KOPT-K1 (cell line): ENCODE data around the gene EGFL7.
A peak's percentile ranks its signal among the peaks of the same experiment; 100 is the strongest.

Source experiments
- H3K27ac ChIP-seq: fragments of 200-600 bp; sonication (generic); 2 replicates; pipeline ENCODE4 v1.5.1; 2016; ENCODE audit warnings: antibody characterized with exemption, mild to moderate bottlenecking, low read depth, low read length; ENCODE audit not compliant: poor library complexity, severe bottlenecking
- H3K36me3 ChIP-seq: fragments of 200-600 bp; sonication (generic); 2 replicates; pipeline ENCODE4 v1.5.1; 2017; ENCODE audit warnings: antibody characterized with exemption, mild to moderate bottlenecking, low read length, moderate library complexity; ENCODE audit not compliant: insufficient read depth
- H3K9me3 ChIP-seq: fragments of 200-600 bp; sonication (generic); 2 replicates; pipeline ENCODE4 v1.5.1; 2017; ENCODE audit warnings: antibody characterized with exemption, low read length, mild to moderate bottlenecking; ENCODE audit not compliant: insufficient read depth, poor library complexity, severe bottlenecking

The EGFL7 gene

DNA sequence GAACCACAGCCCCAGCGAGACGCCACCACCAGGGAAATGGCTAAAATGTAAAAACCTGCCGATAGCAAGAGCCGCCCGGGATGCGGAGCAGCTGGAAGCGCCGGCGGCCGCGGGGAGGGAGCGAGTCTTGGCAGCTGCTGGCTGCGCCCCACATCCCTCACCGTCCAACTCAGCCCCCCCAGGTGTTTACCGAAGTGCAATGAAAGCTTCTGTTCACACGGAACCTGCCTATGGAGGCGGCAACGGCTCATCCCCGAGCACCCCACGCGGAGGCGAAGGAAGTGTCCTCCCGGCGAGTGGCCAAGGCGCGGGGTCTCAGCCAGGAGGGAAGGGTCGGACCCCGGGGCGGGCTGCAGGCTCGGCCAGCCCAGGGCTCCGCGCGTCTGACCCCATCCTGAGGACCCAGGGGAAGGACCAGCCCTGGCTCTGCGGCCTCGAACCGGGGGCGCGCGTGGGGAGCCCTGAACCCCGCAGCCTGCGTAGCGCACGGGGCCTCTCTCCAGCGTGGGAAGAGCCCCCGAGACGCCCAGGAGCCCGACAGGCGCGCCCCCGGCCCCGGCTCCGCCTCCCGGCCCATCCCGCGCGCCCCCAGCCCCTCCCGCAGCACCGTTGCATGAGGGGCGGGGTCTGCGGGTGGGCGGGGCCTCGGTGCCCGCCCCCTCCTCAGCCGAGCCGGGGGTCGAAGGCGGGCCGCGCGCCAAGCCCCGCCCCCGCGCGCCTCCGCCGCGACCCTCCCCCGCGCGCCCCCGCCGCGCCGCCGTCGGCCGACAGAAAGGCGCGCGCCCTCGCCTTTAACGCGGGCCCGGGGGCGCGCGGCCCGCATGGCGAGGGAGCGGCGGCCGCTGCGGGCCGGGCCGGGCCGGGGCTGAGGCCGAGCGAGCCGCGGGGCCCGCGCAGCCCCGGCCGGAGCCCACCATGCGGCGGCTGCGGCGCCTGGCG is 49.3 kb downstream of the EGFL7 start, which contains the start of gene DIPK1B:
Gene DIPK1B, plus strand, starts transcription at position 822 of the 939 bp plus-strand sequence. Its CDS starts 94 bp downstream, at position 916.
- Histone ChIP-seq H3K27ac (peak within 1 kb of the TSS; percentile 18), H3K9me3 (no peaks in the 10 kb centered on the region), H3K36me3 (no peaks in the 10 kb centered on the region)

DNA sequence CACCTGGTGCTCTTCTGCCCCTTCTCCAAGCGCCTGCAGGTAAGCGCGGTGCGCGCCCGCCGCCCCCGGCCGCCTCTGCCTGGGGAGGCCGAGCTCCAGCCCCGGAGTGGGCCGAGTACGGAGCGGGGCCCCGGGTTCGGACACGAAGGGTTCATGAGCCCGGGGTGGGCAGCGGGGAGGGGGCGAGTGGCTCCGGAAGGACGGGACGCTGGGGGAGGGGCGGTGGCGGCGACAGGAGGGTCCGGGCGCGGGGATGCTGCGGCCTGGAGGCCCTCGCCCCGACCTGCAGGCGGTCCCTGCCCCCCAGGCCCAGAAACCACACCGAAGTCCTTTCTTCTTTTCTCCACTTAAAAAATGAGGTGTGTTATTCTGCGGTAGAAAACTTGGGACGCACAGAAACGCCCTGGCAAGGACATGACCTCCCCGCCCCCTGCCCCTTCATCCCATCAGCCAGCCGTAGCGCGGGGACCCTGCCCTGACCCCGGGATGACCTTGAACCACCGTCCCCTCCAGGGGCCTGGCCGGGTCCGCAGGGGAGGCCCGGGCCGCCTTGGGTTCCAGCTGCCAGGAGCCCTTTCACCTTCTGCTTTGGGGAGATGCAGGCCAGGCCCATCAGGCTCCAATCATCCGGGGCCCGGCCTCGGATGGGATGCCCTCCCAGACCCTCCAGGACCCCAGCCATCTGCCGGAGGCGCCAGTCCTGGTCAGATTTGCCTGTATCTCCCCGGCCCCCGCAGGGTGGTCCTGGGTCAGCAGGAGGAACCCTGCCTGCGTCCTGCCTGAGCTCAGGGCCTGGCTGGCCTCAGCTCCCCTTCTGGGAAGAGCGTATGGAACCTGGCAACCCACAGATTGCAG is 50.2 kb downstream of the EGFL7 start:
- Histone ChIP-seq H3K36me3 (no peaks in the 10 kb centered on the region), H3K9me3 (no peaks in the 10 kb centered on the region), H3K27ac (peak overlapping the region; percentile 18)

DNA sequence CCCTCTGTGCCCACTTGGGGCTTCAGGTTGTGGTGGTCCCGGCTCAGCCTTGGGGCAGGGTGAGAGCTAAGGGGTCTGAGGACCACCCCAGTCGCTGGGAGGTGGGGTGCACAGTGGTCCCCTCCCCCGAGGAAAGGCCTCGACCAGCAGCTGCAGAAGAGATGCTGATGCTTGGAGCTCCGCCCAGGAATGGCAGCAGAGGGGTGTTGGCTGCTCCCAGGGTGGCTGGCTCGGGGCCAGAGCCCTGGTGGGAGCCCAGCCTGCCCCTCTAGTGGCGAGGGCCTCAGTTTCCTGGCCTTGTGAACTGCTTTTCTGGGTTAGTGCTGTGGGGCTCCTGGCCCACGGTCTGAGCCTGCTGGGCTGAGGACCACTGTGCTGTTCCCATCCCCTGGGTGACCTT is 50.8 kb downstream of the EGFL7 start:
- no peaks in the 10 kb centered on the region for H3K36me3 ChIP-seq
- no peaks in the 10 kb centered on the region for H3K9me3 ChIP-seq
- H3K27ac ChIP-seq, result no peak overlapping the region

DNA sequence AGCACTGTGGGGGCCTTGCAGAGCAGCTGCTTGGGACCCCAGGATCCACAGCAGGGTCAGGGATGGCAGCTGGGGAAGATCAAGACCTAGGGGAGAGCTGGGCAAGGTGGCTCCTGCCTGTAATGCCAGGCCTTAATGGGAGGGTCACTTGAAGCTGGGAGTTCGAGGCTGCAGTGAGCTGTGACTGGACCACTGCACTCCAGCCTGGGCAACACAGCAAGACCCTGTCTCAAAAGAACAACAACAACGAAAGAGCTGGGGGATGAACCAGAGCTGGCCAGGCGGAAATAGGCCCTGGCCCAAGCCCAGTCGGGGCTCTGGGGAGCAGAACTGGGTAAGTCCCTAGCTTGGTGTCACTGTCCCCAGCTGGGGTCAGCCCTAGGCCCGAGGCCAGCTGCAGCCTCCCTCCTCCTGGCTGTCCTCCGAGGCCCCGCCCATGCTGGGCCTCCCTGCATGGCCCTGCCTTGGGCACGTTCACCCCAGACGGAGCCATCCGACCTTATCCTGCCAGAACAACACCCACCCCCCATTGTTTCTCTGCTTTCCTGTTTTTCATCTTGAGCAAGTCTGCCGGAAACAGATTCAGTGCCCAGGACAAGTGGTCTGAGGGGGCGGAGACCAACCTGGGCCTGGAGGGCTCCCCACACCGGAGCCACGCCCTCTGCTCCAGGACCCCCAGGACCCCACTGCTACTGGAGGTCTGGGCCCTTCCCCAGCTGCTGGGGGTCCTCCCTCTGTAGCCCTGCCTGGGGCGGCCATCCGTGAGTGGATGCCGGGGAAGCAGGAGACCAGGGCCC is 51.6 kb downstream of the EGFL7 start:
- no peak overlapping the region for H3K27ac ChIP-seq
- H3K36me3 ChIP-seq, result no peaks in the 10 kb centered on the region
- H3K9me3 ChIP-seq, result no peaks in the 10 kb centered on the region

DNA sequence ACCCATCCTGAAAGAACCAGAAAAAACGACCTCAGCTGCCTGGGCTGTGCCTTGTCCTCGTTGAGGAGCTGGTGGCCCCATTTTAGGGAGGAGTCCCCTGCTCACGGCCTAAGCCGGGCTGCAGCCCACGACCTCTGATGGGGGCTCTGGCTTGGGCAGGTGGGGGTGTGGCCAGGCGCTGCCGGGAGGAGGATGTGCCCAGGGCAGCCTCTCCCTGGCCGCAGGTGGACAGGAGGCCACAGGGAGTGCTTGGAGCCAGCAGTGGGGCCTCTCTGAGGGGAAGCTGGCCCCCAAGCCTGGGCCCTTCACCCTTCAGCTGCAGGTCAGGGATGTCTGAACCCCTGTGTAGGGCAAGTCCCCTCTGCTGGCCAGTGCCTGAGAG is 52.2 kb downstream of the EGFL7 start:
- H3K36me3 ChIP-seq, result no peaks in the 10 kb centered on the region
- H3K9me3 ChIP-seq, result no peaks in the 10 kb centered on the region
- no peak overlapping the region for H3K27ac ChIP-seq

DNA sequence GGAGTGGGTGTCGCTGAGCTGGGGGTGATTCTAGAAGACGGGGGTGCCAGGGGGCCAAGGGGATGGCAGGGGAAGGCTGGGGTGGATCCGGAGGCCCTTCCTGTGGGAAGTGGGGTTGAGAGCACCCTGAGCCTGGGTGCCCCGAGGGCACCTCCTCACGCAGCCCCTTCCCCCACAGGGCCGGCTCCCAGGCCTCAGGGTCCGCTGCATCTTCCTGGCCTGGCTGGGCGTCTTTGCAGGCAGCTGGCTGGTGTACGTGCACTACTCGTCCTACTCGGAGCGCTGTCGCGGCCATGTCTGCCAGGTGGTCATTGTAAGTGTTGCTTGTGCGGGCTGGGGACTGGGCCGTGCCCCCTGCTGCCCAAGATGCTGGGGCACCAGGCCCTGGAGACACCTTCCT is 54.7 kb downstream of the EGFL7 start:
- Histone ChIP-seq H3K9me3 (no peaks in the 10 kb centered on the region), H3K27ac (no peak overlapping the region), H3K36me3 (peaks cover 19% of the 10 kb centered on the region; the same call in 1 of the 2 replicates)

DNA sequence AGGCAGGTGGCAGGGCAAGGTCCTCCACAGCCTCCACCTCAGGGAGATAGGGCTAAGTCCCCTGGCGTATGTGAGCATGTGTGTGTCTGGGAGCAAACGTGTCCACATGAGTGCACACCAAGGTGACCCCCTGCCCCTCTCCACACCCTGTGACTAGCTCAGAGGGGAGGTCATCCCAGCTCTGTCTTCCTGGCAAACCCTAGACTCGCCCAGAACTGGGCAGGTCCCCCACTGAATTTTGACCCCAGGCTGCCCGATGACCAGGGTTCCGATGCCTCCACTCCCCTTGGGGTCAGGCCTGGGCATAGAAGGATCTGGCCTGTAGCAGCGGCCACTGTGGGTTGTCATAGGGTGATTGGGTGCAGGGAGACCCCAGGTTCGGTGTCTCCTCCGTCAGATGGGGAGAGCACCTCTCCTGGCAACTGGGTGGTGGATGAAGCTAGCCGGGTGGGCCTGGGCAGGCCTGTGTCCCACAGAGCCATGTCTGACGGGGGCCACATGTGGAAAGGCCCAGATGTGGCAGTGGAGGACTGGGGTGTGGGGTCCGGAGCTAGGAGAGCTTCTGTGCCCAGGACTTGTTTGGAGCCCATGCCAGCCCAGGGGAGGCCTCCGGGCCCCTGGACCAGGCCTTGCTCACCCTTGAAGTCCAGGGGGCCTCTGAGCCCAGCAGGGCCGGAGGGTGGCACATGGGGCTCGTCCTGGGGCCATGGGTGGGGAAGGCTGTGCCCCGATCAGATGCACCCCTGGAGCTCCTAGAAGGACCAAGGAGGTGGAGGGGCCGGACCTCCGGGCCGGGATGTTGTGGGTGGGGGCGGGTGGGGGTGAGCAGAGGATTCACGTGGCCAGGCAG is 55.9 kb downstream of the EGFL7 start:
- Histone ChIP-seq H3K9me3 (no peaks in the 10 kb centered on the region), H3K36me3 (peaks cover 30% of the 10 kb centered on the region), H3K27ac (no peak overlapping the region)

DNA sequence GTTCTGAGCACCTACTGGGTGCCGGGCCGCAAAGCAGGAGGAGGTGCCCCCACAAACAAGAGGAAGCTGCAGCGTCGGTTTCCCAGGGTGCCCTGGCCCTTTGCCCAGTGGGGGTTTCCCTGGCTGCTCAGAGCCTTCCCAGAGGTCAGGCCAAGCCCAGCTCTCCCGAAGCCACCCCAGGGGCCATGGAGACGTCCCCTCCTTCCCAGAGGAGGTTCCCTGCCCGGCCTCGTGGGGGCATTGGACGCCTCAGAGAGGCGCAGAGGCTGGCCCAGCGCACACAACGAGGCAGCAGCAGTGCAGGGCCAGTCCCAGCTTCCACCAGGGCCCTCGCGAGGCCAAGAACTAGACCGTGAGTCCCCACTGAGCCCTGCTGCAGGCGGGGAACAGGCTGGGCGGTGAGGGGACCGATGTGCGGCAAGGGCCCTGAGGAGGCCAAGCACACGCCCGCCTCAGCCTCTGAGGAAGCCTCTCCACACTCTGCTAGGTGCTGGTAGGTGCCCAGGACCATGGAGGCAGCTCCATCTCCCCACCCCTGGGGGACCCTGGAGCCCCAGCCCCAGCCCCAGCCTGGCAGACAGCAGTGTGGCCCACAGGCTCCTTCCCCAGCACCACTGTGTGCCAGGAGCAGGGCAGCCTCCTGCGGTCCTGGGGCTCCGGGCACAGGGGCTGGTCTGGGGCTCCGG is 56.6 kb downstream of the EGFL7 start:
- Histone ChIP-seq H3K36me3 (peaks cover 38% of the 10 kb centered on the region), H3K27ac (no peak overlapping the region), H3K9me3 (no peaks in the 10 kb centered on the region)

DNA sequence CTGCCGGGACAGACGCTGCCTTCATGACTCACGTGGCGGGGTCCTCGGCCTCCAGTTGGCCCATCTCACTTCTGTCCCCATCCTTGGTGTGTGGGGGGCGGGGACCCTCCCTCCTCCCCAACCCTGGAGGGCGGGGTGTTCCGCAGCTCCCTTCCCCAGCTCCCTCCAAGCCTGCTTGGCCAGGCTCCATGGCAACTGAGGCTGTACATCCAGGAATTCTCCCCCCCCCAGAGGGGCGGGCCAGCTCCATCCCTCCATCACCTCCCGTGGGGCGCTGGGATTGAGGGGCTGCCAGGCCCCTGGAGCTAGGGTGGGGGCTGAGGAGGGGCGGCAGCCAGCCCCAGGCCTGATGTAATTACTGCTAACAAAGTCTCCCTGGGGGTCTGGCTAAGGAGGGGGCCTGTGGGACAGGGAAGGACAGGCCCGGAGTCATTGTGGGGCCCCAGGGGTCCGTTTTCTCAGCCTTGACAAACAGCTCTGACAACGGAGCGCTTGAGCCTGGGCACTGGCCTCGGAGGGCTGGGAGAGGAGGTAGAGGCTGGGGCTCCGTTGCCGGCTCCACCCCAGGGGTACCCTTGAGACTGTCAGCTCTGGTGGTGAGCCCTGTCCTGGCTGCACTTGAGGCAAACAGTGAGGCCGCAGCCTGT is 57.7 kb downstream of the EGFL7 start:
- Histone ChIP-seq H3K36me3 (peaks cover 48% of the 10 kb centered on the region), H3K9me3 (no peaks in the 10 kb centered on the region), H3K27ac (no peak overlapping the region)

DNA sequence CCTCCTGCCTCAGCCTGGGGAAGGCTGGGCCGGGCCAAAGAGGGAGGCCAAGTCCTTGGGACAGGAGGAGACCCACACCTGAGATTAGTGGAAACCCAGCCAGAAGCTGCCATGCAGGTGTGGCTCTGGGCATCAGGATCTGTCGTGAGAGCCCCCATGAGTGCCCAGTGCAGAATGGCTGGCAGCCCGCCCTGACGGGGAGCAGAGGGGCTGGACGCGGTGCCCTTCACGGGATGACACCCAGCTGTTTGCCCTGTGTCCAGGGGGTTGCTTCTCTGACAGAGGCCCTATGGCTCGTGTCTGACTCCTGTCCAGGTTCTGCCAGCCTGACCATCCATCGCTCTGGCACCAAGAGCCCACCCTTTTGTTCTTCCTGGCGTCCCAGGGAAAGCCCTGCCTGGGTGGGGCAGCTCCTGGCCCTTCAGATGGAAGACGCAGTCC is 58.2 kb downstream of the EGFL7 start:
- H3K9me3 ChIP-seq, result no peaks in the 10 kb centered on the region
- H3K36me3 ChIP-seq, result peaks cover 54% of the 10 kb centered on the region
- H3K27ac ChIP-seq, result no peak overlapping the region

DNA sequence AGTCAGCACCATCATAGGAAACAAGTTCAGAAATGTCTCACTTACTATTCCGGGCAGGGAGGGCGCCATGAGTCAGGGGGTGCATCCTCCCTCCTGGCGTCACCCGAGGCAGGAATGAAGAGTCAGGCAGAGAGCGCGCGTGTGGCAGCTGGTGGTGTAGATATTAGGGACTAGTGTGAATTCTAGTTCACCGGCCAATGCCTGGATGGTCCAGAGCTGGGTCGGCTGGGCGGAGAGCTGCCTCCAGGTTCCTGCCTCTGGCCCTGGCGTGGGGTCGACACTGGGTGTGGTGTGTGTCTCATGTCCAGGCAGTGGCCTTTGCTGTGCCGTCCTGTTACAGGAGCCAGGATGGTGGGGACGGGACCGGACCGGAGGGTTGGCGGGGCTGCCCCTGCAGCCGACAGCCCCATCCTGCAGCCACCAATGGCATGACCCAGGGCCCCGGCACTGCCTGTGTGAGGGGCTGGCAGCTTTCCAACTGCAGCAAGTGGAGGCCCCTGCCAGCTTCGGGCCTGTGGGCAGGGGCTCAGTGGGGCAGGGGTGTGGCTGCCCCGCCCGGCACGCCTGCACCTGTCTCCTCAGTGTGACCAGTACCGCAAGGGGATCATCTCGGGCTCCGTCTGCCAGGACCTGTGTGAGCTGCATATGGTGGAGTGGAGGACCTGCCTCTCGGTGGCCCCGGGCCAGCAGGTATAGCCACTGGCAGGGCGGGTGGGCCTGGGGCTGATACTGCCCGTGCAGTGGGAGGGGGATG is 58.8 kb downstream of the EGFL7 start:
- peaks cover 60% of the 10 kb centered on the region for H3K36me3 ChIP-seq
- no peak overlapping the region for H3K27ac ChIP-seq
- no peaks in the 10 kb centered on the region for H3K9me3 ChIP-seq
